ENCODE results near the gene RPL22L1. TPM values are rescaled to one million over a fixed set of nuclear protein-coding genes. Genes with fewer than 3 reads are reported as not detected.

The RPL22L1 gene
- total RNA-seq, 2 donors from 2014 or later: 46.2 to 78.0 TPM

DNA sequence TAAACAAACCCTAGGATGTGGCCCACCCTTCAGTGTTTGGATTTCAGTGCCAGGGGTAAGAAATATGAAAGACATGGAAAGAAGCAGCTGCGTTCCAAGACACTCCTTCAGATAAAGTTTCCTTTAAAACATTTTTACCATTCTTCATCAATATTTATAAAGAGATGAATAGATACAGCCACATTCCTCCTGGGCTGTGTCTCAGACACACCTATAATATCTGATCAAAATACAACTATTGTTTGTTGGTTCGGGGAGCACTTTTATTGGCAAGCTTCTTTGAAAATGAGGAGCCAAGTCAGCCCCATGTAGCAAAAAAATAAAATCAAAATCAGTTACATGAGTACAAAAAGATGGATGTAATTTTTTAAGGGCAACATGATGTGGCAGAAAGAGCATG is 53.2 kb downstream of the RPL22L1 start:
- no peaks in the 10 kb centered on the region for H3K36me3 ChIP-seq
- H3K4me3 ChIP-seq: no peak overlapping the region
- ATAC-seq (ENCODE audit: insufficient number of reproducible peaks, low FRiP score, low read depth) (no peak), DNase-seq (ENCODE audit: low spot score) (no peak)
- H3K4me1 ChIP-seq (ENCODE audit: control insufficient read depth in 1 of 2, low read depth in 2 of 2): peaks cover 0 to 4% of the 10 kb centered on the region in 2 donors
- H3K27ac ChIP-seq: no peak overlapping the region
- no peaks in the 10 kb centered on the region for H3K9me3 ChIP-seq
- no peaks in the 10 kb centered on the region for H3K27me3 ChIP-seq (replicated peaks; ENCODE audit: insufficient read depth)
- TF ChIP-seq, protein P1, sequence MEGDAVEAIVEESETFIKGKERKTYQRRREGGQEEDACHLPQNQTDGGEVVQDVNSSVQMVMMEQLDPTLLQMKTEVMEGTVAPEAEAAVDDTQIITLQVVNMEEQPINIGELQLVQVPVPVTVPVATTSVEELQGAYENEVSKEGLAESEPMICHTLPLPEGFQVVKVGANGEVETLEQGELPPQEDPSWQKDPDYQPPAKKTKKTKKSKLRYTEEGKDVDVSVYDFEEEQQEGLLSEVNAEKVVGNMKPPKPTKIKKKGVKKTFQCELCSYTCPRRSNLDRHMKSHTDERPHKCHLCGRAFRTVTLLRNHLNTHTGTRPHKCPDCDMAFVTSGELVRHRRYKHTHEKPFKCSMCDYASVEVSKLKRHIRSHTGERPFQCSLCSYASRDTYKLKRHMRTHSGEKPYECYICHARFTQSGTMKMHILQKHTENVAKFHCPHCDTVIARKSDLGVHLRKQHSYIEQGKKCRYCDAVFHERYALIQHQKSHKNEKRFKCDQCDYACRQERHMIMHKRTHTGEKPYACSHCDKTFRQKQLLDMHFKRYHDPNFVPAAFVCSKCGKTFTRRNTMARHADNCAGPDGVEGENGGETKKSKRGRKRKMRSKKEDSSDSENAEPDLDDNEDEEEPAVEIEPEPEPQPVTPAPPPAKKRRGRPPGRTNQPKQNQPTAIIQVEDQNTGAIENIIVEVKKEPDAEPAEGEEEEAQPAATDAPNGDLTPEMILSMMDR (IDR thresholded peaks at IDR 0.05): no peak

DNA sequence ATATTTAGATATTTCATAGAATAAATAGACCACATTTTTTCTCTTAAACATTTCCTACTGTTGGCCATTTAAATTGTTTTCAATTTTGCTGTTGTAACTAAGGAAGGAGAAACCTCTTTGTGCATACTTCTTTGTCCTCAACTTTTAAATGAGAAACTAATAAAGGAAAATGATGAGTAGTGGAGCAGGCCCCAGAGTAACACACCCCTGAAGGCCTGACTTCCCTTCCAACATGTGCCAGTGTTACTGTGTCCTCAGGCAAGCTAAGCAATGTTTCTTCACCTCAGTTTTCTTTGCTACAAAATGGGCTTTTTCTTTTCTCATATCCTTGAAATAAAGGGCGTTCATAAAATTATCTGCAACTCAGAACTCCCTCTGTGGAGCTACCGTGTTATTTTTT is 53.7 kb downstream of the RPL22L1 start:
- ATAC-seq (ENCODE audit: insufficient number of reproducible peaks, low FRiP score, low read depth) (no peak), DNase-seq (ENCODE audit: low spot score) (no peak)
- peaks cover 0 to 4% of the 10 kb centered on the region in 2 donors for H3K4me1 ChIP-seq (ENCODE audit: control insufficient read depth in 1 of 2, low read depth in 2 of 2)
- TF ChIP-seq, protein P1 (IDR thresholded peaks at IDR 0.05): no peak
- H3K9me3 ChIP-seq: no peaks in the 10 kb centered on the region
- no peaks in the 10 kb centered on the region for H3K27me3 ChIP-seq (replicated peaks; ENCODE audit: insufficient read depth)
- no peaks in the 10 kb centered on the region for H3K36me3 ChIP-seq
- no peak overlapping the region for H3K4me3 ChIP-seq
- no peak overlapping the region for H3K27ac ChIP-seq

DNA sequence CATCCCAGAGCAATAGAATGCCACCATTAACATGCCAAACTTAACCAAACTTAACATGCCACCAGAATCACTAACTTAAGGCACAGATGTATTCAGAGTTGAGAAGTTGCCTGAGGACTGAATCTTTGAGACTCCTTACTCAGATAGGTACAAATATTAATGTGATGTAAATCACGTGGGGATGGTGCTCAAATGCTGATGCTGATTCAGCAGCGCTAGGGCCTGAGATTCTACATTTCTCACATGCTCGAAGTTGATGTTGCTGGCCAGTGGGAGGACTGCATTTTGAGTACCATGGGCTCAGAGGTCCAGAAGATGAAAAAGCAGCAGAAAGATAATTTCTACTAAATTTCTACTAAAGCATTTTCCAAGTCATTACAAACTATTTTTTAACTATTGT is 54.1 kb downstream of the RPL22L1 start:
- DNase-seq (ENCODE audit: low spot score) (no peak), ATAC-seq (ENCODE audit: insufficient number of reproducible peaks, low FRiP score, low read depth) (no peak)
- peaks cover 0 to 4% of the 10 kb centered on the region in 2 donors for H3K4me1 ChIP-seq (ENCODE audit: control insufficient read depth in 1 of 2, low read depth in 2 of 2)
- H3K27me3 ChIP-seq (replicated peaks; ENCODE audit: insufficient read depth): no peaks in the 10 kb centered on the region
- H3K36me3 ChIP-seq: no peaks in the 10 kb centered on the region
- no peaks in the 10 kb centered on the region for H3K9me3 ChIP-seq
- H3K4me3 ChIP-seq: no peak overlapping the region
- TF ChIP-seq, protein P1 (IDR thresholded peaks at IDR 0.05): no peak
- no peak overlapping the region for H3K27ac ChIP-seq

DNA sequence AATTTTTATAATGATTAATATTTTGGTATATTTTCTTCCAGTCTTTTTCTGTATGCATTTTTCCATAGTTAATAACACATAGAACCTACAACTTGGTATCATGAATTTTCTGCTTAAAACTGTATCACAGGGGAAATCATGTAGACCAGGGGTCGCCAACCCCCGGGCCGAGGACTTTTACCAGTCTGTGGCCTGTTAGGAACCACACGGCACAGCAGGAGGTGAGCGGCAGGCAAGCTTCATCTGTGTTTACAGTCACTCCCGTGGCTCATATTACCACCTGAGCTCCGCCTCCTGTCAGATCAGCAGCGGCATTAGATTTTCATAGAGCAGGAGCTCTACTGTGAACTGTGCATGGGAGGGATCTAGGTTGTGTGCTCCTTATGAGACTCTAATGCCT is 54.7 kb downstream of the RPL22L1 start:
- H3K36me3 ChIP-seq: no peaks in the 10 kb centered on the region
- peaks cover 0 to 4% of the 10 kb centered on the region in 2 donors for H3K4me1 ChIP-seq (ENCODE audit: control insufficient read depth in 1 of 2, low read depth in 2 of 2)
- DNase-seq (ENCODE audit: low spot score) (no peak), ATAC-seq (ENCODE audit: insufficient number of reproducible peaks, low FRiP score, low read depth) (no peak)
- H3K27me3 ChIP-seq (replicated peaks; ENCODE audit: insufficient read depth): no peaks in the 10 kb centered on the region
- TF ChIP-seq, protein P1 (IDR thresholded peaks at IDR 0.05): no peak
- no peak overlapping the region for H3K4me3 ChIP-seq
- H3K9me3 ChIP-seq: no peaks in the 10 kb centered on the region
- H3K27ac ChIP-seq: no peak overlapping the region

Other genes with a start within 250 kb of the RPL22L1 start
- 10 to 100 TPM in 1 of 2 donors, 1 to 10 TPM in 1; 7.4 to 12.2 TPM for gene EIF5A2, start 38.4 kb upstream of the RPL22L1 start, total RNA-seq
- gene SLC2A2, start 156.5 kb upstream of the RPL22L1 start, total RNA-seq: not detected